ENCODE measurements around the gene CCDC40. TPM values are rescaled to one million over a fixed set of nuclear protein-coding genes. Genes with fewer than 3 reads are reported as not detected.

CCDC40 gene
- total and polyA plus RNA-seq, 2 donors (not counting 1 experiment from before 2014, with no cell fraction given), result 0.63 to 3.2 TPM

DNA sequence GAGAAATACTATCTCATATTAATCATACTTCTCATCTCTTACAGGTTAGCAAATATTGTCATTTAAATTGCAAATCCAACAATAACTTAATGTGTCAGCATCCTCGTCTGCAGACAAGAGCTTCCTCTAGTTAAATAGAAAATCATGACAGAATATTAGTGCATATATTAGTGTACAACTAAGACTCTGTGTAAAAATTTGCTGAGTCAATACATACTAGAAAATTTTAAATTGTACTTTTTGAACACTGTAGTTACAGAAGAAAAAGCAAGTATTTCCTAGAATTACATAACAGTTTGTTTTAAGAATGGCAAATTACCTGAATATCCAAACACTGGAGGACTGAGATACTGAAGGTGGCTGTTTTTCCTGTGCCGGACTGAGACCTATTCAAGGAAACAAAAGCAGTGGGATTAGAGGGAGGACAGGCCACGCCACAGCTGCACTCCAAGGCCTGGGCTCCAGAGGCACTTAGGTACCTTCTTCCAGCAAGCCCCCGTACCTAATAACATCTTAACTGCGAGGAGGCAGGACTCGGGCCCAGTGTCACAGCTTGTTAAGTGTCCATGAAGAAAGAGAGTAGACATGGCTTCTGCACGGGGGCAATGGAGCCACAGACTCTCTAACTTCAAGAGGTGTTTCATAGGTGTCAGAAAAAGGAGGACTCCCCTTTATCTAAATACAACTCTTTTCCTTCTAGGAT is 105.2 kb downstream of the CCDC40 start:
- H3K9ac ChIP-seq (ENCODE audit: low read length), result no peak overlapping the region
- no peak for ATAC-seq (ENCODE audit: low read depth)
- peaks cover 18 to 26% of the 10 kb centered on the region in 2 donors for H3K4me1 ChIP-seq (ENCODE audit: control insufficient read depth in 2 of 2, insufficient read depth in 2 of 2, low read length in 2 of 2)
- intact Hi-C loops (cut with micrococcal nuclease), result no loop called here
- H3K4me2 ChIP-seq (replicated peaks; ENCODE audit: low read depth, low read length, poor library complexity, severe bottlenecking), result no peak overlapping the region
- no peaks in the 10 kb centered on the region for H3K9me3 Mint-ChIP-seq (ENCODE audit: insufficient read depth)
- 90% methylated on average over 2 of the region's 7 CpGs for WGBS (ENCODE audit: insufficient coverage)
- H2AFZ ChIP-seq (ENCODE audit: insufficient read depth, low read depth, low read length, poor library complexity, severe bottlenecking), result no peak overlapping the region
- ChIA-PET CTCF (no interaction called here), POLR2A (no interaction called here)
- H4K20me1 ChIP-seq (ENCODE audit: control insufficient read depth, insufficient read depth, low read length, poor library complexity, severe bottlenecking), result peaks cover 51% of the 10 kb centered on the region
- TF ChIP-seq CTCF (IDR thresholded peaks at IDR 0.05) (no peak), EZH2 (IDR thresholded peaks at IDR 0.05; ENCODE audit: borderline replicate concordance, insufficient read depth, low read depth, low read length, poor library complexity, severe bottlenecking) (no peak)
- H3K27me3 ChIP-seq (replicated peaks in 1 of 4; ENCODE audit: control extremely low read depth in 1 of 4, control insufficient read depth in 3 of 4, insufficient read depth in 4 of 4, low read length in 3 of 4), result no peaks in the 10 kb centered on the region
- no peak overlapping the region for H3K27ac ChIP-seq (ENCODE audit: low read length in 2 of 2)
- H3K4me3 Mint-ChIP-seq, result no peak overlapping the region
- no peak for DNase-seq
- no peaks in the 10 kb centered on the region for H3K9me3 ChIP-seq (ENCODE audit: control extremely low read depth in 1 of 3, control insufficient read depth in 2 of 3, insufficient read depth in 1 of 3, low read length in 2 of 3)
- peaks cover 37% of the 10 kb centered on the region for H3K79me2 ChIP-seq (ENCODE audit: control insufficient read depth, insufficient read depth, low read length)
- no peak overlapping the region for H3K27ac Mint-ChIP-seq
- no peaks in the 10 kb centered on the region for H3K27me3 Mint-ChIP-seq
- peaks cover 22% of the 10 kb centered on the region for H3K4me1 Mint-ChIP-seq
- no peak overlapping the region for H3K4me3 ChIP-seq (ENCODE audit: control extremely low read depth in 1 of 5, extremely low read depth in 1 of 5, insufficient read depth in 1 of 5, low read depth in 2 of 5, low read length in 4 of 5)
- H3K36me3 ChIP-seq (replicated peaks in 1 of 2; ENCODE audit: control extremely low read depth in 1 of 2, control insufficient read depth in 1 of 2, extremely low read depth in 1 of 2, insufficient read depth in 2 of 2, low read length in 1 of 2), result peaks cover 3 to 73% of the 10 kb centered on the region in 2 experiments

DNA sequence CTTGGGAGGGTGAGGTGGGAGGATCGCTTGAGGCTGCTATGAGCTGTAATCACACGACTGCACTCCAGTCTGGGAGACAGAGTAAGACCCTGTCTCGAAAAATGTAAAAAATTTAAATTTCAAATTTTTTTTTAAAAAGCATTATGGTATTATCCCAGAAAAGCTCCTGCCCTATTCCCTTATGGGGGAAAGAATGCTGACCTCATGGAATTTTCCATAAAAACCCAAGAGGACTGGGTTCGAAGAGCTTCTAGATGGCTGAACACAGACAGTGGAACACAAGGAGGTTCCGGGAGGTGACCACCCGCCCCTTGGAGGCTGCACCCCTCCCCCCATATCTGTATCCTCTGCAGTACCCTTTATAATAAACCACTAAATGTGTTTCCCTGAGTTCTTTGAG is 106.5 kb downstream of the CCDC40 start:
- Histone ChIP-seq H2AFZ (ENCODE audit: insufficient read depth, low read depth, low read length, poor library complexity, severe bottlenecking) (no peak overlapping the region), H3K4me3 (ENCODE audit: control extremely low read depth in 1 of 5, extremely low read depth in 1 of 5, insufficient read depth in 1 of 5, low read depth in 2 of 5, low read length in 4 of 5) (no peak overlapping the region), H3K9ac (ENCODE audit: low read length) (no peak overlapping the region), H3K4me1 (ENCODE audit: control insufficient read depth in 2 of 2, insufficient read depth in 2 of 2, low read length in 2 of 2) (peaks cover 20 to 29% of the 10 kb centered on the region in 2 donors), H3K27me3 (replicated peaks in 1 of 4; ENCODE audit: control extremely low read depth in 1 of 4, control insufficient read depth in 3 of 4, insufficient read depth in 4 of 4, low read length in 3 of 4) (no peaks in the 10 kb centered on the region), H3K4me2 (replicated peaks; ENCODE audit: low read depth, low read length, poor library complexity, severe bottlenecking) (no peak overlapping the region), H3K27ac (ENCODE audit: low read length in 2 of 2) (no peak overlapping the region), H3K79me2 (ENCODE audit: control insufficient read depth, insufficient read depth, low read length) (peaks cover 45% of the 10 kb centered on the region), H3K9me3 (ENCODE audit: control extremely low read depth in 1 of 3, control insufficient read depth in 2 of 3, insufficient read depth in 1 of 3, low read length in 2 of 3) (no peaks in the 10 kb centered on the region), H4K20me1 (ENCODE audit: control insufficient read depth, insufficient read depth, low read length, poor library complexity, severe bottlenecking) (peaks cover 52% of the 10 kb centered on the region), H3K36me3 (replicated peaks in 1 of 2; ENCODE audit: control extremely low read depth in 1 of 2, control insufficient read depth in 1 of 2, extremely low read depth in 1 of 2, insufficient read depth in 2 of 2, low read length in 1 of 2) (peaks cover 3 to 60% of the 10 kb centered on the region in 2 experiments)
- CTCF ChIA-PET, result no interaction called here
- no peak for TF ChIP-seq CTCF (IDR thresholded peaks at IDR 0.05)
- no peak for TF ChIP-seq EZH2 (IDR thresholded peaks at IDR 0.05; ENCODE audit: borderline replicate concordance, insufficient read depth, low read depth, low read length, poor library complexity, severe bottlenecking)
- DNase-seq (no peak), ATAC-seq (ENCODE audit: low read depth) (no peak)
- Mint-ChIP-seq H3K9me3 (ENCODE audit: insufficient read depth) (no peaks in the 10 kb centered on the region), H3K27me3 (no peaks in the 10 kb centered on the region), H3K4me1 (peaks cover 27% of the 10 kb centered on the region), H3K4me3 (no peak overlapping the region), H3K27ac (no peak overlapping the region)
- POLR2A ChIA-PET, result interaction anchor here (0.6 kb wide), 1 partner anchor 11 kb away, joined by 4 read pairs; no protein-coding TSS in a partner anchor
- no CpG with 5 or more reads among the region's 6 CpGs for WGBS (ENCODE audit: insufficient coverage)
- intact Hi-C loops (cut with micrococcal nuclease), result no loop called here

Data from B cell (primary cell).